Lung (tissue), 12 donors: ENCODE data around the gene UNC119. TPM values are rescaled to one million over a fixed set of nuclear protein-coding genes. Genes with fewer than 3 reads are reported as not detected.

Source experiments
- ATAC-seq: fragments of 200-7000 bp; cut with Tn5 transposase; one replicate; pipeline ENCODE4 v1.9.1; 2020; ENCODE audit warnings: moderate number of reproducible peaks; ENCODE audit not compliant: insufficient read depth, low FRiP score
- DNase-seq, 3 donors: peaks; one replicate each; pipeline ENCODE4 v3.0.0-alpha.2; 2013 to 2017
- H3K27ac ChIP-seq, 2 donors: one replicate each; pipeline ENCODE4 v1.5.1; 2013; ENCODE audit warnings: mild to moderate bottlenecking in 2 of 2, moderate library complexity in 2 of 2, control low read depth in 1 of 2, inconsistent platforms in 1 of 2, low read depth in 1 of 2, low read length in 1 of 2
- H3K27me3 ChIP-seq, 3 donors: one replicate each; pipeline ENCODE4 v1.5.1; 2013; ENCODE audit warnings: low read length in 2 of 3; ENCODE audit not compliant: control insufficient read depth in 3 of 3, insufficient read depth in 3 of 3
- H3K36me3 ChIP-seq, 4 donors: one replicate each; pipeline ENCODE4 v1.5.1; 2013; ENCODE audit warnings: low read length in 4 of 4, mild to moderate bottlenecking in 1 of 4, moderate library complexity in 1 of 4; ENCODE audit not compliant: control insufficient read depth in 4 of 4, insufficient read depth in 4 of 4
- H3K4me1 ChIP-seq, 5 donors: one replicate each; pipeline ENCODE4 v1.5.1; 2013; ENCODE audit warnings: low read length in 5 of 5, mild to moderate bottlenecking in 2 of 5, moderate library complexity in 1 of 5; ENCODE audit not compliant: control insufficient read depth in 5 of 5, insufficient read depth in 5 of 5
- H3K4me3 ChIP-seq: one replicate; pipeline ENCODE4 v1.5.1; 2013; ENCODE audit warnings: mild to moderate bottlenecking, control low read depth, moderate library complexity
- H3K9ac ChIP-seq, 2 donors: one replicate each; pipeline ENCODE4 v1.5.1; 2013; ENCODE audit warnings: low read length in 2 of 2, control low read depth in 1 of 2; ENCODE audit not compliant: insufficient read depth in 1 of 2
- H3K9me3 ChIP-seq, 4 donors: one replicate each; pipeline ENCODE4 v1.5.1; 2013; ENCODE audit warnings: low read length in 3 of 4, mild to moderate bottlenecking in 1 of 4, moderate library complexity in 1 of 4; ENCODE audit not compliant: control insufficient read depth in 4 of 4, insufficient read depth in 3 of 4
- WGBS, 2 donors: extraction: QIAGEN DNeasy Blood & Tissue Kit; methylation state at CpG; one replicate each; pipeline ENCODE4 v1.1.7; 2013; 5-methylcytosine and 5-hydroxymethylcytosine counted together
- polyA plus RNA-seq, 2 donors: library from polyadenylated mRNA; stranded (reverse); fragments of 200-250 nt; gene quantifications; one replicate each; pipeline ENCODE4 v1.2.1, GENCODE V29; 2013
- total RNA-seq, 2 donors: library from RNA; depleted of rRNA in 1 of 2; stranded (reverse); fragments of >200 nt in 1 of 2; gene quantifications; one replicate each; pipeline ENCODE4 v1.2.1, GENCODE V29; 2014 to 2021
- TF ChIP-seq, protein P1 (sequence below): IDR thresholded peaks from 2 replicates; pipeline ENCODE4 v1.5.1; 2012; ENCODE audit warnings: mild to moderate bottlenecking; ENCODE audit errors: control extremely low read depth, extremely low read depth
- donor health status: control.
- donor health status: control.
- donor health status: Bipolar disorder and iron deficiency.
- donor health status: healthy.
- donor health status: DM: yes; HTN: yes; CAD: no.

UNC119 gene
- total and polyA plus RNA-seq, 4 donors, result 19.0 to 40.0 (median 31.7) TPM

- no peak overlapping the region for H3K27ac ChIP-seq
- ATAC-seq, result no peak
- DNase-seq, result no peak
- peaks cover 0 to 12% (median 4%) of the 10 kb centered on the region in 5 donors for H3K4me1 ChIP-seq
- no peaks in the 10 kb centered on the region for H3K9me3 ChIP-seq
- TF ChIP-seq, protein P1, sequence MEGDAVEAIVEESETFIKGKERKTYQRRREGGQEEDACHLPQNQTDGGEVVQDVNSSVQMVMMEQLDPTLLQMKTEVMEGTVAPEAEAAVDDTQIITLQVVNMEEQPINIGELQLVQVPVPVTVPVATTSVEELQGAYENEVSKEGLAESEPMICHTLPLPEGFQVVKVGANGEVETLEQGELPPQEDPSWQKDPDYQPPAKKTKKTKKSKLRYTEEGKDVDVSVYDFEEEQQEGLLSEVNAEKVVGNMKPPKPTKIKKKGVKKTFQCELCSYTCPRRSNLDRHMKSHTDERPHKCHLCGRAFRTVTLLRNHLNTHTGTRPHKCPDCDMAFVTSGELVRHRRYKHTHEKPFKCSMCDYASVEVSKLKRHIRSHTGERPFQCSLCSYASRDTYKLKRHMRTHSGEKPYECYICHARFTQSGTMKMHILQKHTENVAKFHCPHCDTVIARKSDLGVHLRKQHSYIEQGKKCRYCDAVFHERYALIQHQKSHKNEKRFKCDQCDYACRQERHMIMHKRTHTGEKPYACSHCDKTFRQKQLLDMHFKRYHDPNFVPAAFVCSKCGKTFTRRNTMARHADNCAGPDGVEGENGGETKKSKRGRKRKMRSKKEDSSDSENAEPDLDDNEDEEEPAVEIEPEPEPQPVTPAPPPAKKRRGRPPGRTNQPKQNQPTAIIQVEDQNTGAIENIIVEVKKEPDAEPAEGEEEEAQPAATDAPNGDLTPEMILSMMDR, result no peak
- peaks cover under 1 to 24% (median 19%) of the 10 kb centered on the region in 4 donors for H3K36me3 ChIP-seq
- H3K4me3 ChIP-seq, result no peak overlapping the region
- WGBS, 2 donors, result 90 to 100% methylated on average over 1 of the region's 1 CpG
- no peak overlapping the region for H3K9ac ChIP-seq
- no peaks in the 10 kb centered on the region for H3K27me3 ChIP-seq
Measured at GRCh38 chr17:28550858-28551257, 1.6 kb downstream of the UNC119 start.

DNA sequence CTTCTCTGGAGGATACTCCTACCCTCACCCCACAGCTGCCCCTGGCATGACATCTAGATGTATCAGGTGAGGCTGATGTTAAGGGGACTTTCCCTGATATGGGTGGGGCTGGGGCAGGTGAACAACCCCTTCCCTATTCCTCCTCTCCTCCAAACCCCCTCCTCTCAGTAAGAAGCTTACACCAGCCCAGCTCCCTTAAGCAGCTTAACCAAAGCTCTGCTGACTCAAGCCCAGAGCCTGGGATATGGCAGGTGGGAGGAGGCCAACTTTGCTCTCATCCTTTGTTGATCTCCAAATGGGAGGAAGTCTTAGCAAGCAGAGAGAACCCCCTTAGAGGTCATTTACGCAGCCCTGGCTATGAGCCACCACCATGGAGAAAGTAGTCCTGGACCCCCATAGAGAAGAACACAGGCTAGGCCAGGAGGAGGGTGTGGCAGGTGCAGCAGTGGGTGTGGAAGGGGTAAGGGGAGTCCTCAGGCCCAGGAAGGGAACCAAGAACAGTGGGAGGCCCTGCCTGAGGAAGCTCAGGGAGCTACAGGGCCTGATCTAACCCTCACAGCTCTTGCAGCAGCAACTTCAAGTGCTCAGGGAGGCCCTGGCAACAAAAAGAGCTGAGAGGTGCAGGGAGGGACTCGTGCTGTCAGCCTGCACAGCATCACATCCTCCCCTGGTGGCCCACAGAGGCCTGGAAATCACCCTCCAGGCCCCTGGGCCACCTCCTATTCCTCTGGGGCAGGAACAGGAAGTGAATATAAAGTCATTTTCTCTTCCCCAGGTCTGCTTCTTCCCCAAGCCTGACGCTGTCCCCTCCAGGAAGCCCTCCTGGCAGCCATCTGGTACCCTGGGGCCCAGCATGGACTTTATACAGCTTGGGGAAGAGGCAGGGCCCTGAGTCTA is 2.9 kb downstream of the UNC119 start:
- no peak for ATAC-seq
- Histone ChIP-seq H3K27ac (no peak overlapping the region), H3K4me1 (peaks cover 0 to 12% (median 4%) of the 10 kb centered on the region in 5 donors), H3K9me3 (no peaks in the 10 kb centered on the region), H3K9ac (no peak overlapping the region), H3K36me3 (peaks cover 0 to 15% (median 11%) of the 10 kb centered on the region in 4 donors), H3K27me3 (no peaks in the 10 kb centered on the region), H3K4me3 (no peak overlapping the region)
- TF ChIP-seq, protein P1, result no peak
- DNase-seq, result no peak
- 61 to 75% methylated on average over 3 of the region's 3 CpGs for WGBS, 2 donors

- ATAC-seq (no peak), DNase-seq (no peak)
- Histone ChIP-seq H3K4me3 (no peak overlapping the region), H3K36me3 (peaks cover 0 to 6% (median 3%) of the 10 kb centered on the region in 4 donors), H3K9me3 (no peaks in the 10 kb centered on the region), H3K4me1 (peaks cover 0 to 12% (median 4%) of the 10 kb centered on the region in 5 donors), H3K27me3 (no peaks in the 10 kb centered on the region), H3K27ac (no peak overlapping the region), H3K9ac (no peak overlapping the region)
- TF ChIP-seq, protein P1, result no peak
- 90 to 94% methylated on average over 6 of the region's 6 CpGs for WGBS, 2 donors
Measured at GRCh38 chr17:28548417-28549130, 3.9 kb downstream of the UNC119 start.
